CD4-positive, alpha-beta T cell treated with Interferon gamma for 1 hour (primary cell): ENCODE results near the gene SUGCT.

Source experiments
- DNase-seq: peaks from one replicate; pipeline ENCODE4 v3.0.0-alpha.2; 2020

The SUGCT gene

DNA sequence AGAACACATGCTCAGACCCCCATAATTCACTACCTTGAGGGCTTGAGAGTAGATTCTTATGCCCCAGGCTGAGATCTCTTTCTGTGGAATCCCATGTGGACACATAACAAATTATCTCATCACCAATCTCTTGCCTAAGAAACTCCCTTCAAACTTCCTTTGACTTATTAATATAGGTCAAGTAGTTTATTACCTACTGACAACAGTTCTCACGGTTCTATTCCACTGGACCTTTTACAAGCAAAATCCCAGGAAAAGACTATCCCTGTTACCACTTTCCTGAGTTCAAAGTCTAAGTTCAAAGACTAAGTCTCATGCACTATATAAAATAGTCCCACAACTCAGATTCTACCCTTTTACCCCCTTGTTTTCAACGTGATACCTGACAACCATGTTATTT, 754.7 kb downstream of the SUGCT start:
- DNase-seq, result no peak

DNA sequence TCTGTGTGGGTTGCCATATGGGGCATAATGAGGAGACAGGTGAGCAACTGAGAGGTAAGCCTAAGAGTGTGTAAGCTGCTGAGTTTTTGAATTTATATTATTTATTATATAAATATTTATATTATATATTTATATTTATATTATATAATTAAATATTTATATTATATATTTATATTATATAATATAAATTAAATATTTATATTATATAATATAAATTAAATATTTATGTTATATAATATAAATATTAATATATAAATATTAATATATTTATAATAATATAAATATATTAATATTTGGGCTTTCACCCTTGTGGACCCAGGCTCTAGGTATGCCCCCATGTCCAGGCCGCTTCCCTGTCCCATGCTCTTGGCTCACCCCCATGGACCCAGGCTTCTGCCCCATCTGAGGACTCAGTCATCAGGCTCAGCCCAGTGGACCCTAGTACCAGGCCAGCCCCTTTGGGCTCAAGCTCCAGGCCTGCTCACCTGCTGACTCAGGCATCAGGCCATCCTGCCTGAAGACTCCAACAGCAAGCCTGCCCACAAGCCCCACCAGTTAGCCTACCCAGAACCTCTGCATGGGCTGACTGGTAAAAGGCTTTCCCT, 755.4 kb downstream of the SUGCT start:
- DNase-seq, result no peak

- DNase-seq, result no peak
Measured at GRCh38 chr7:40891232-40891631, 756.4 kb downstream of the SUGCT start.

GRCh38 chr7:40899151-40899550, 764.3 kb downstream of the SUGCT start:
- DNase-seq, result no peak

GRCh38 chr7:40899636-40900507, 765.1 kb downstream of the SUGCT start:
- DNase-seq, result no peak

DNA sequence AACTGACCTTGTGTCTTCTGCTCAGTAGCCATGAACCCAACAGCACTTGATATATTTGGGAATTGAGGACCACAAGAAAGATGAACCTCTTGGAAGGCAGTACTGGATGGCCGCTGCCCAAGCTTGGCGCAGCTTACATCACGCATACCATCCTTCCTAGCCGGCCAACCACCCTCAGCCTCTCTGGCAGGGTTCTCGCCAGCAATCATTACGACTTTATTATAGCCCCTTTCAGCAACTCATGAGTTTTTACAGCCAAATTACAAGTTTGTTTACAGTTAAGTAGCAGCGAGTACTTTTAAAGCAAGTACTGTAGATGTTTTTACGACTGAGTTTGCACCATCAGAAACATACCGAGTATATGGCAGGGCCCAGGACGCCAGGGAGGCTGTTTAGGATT, 769.1 kb downstream of the SUGCT start:
- no peak for DNase-seq

GRCh38 chr7:40907286-40907685, 772.5 kb downstream of the SUGCT start:
- no peak for DNase-seq

GRCh38 chr7:40909346-40909980, 774.7 kb downstream of the SUGCT start:
- DNase-seq, result no peak
